B cell (primary cell): Measurements from ENCODE around the gene PIK3R4. TPM values are rescaled to one million over a fixed set of nuclear protein-coding genes. Genes with fewer than 3 reads are reported as not detected.
A peak's percentile ranks its signal among the peaks of the same experiment; 100 is the strongest.

Source experiments
- ATAC-seq: fragments of 200-7000 bp; cut with Tn5 transposase; one replicate; pipeline ENCODE4 v1.10.0; 2021; ENCODE audit warnings: low read depth, mild to moderate bottlenecking, moderate number of reproducible peaks, moderate library complexity
- CTCF ChIA-PET: fragments of 350-600 bp; sonication (Branson Sonifier 250); formaldehyde crosslinking; loops from one replicate; lab custom pipeline; 2021; ENCODE audit warnings: antibody characterized with exemption, inconsistent platforms; lab: Charles Lee
- POLR2A ChIA-PET: fragments of 350-600 bp; sonication (Branson Sonifier 250); formaldehyde crosslinking; loops from one replicate; lab custom pipeline; 2021; ENCODE audit warnings: antibody characterized with exemption; lab: Charles Lee
- DNase-seq: peaks from one replicate; pipeline ENCODE4 v3.0.0; 2013
- H2AFZ ChIP-seq: 2 replicates; pipeline ENCODE4 v1.6.1; 2012; ENCODE audit warnings: mild to moderate bottlenecking, low read depth, low read length; ENCODE audit not compliant: insufficient read depth, poor library complexity, severe bottlenecking
- H3K27ac ChIP-seq, 2 donors: 1 replicate in 1 of 2; 2 replicates in 1 of 2; pipeline ENCODE4 v1.5.1; 2012 to 2013; ENCODE audit warnings: low read length in 2 of 2, mild to moderate bottlenecking in 2 of 2, moderate library complexity in 1 of 2
- H3K27me3 ChIP-seq, 4 experiments: fragments of 200-600 bp in 1 of 4; sonication (generic) in 1 of 4; replicated peaks in 1 of 4; 1 replicate in 2 of 4; 2 replicates in 2 of 4; pipeline versions ENCODE4 v1.6.1 to v1.7.0; 2013 to 2016; ENCODE audit warnings: low read length in 3 of 4, mild to moderate bottlenecking in 2 of 4, mixed read lengths in 1 of 4, moderate library complexity in 1 of 4; ENCODE audit not compliant: insufficient read depth in 4 of 4, control insufficient read depth in 3 of 4; ENCODE audit errors: control extremely low read depth in 1 of 4
- H3K36me3 ChIP-seq, 2 experiments: replicated peaks in 1 of 2; 1 replicate in 1 of 2; 2 replicates in 1 of 2; pipeline versions ENCODE4 v1.6.1 to v1.7.1; 2013; ENCODE audit warnings: low read length in 1 of 2; ENCODE audit not compliant: insufficient read depth in 2 of 2, control insufficient read depth in 1 of 2; ENCODE audit errors: control extremely low read depth in 1 of 2, extremely low read depth in 1 of 2
- H3K4me1 ChIP-seq, 2 donors: fragments of 200-600 bp in 1 of 2; sonication (generic) in 1 of 2; 1 replicate in 1 of 2; 2 replicates in 1 of 2; pipeline versions ENCODE4 v1.5.1 to v1.6.1; 2013 to 2017; ENCODE audit warnings: low read length in 2 of 2; ENCODE audit not compliant: control insufficient read depth in 2 of 2, insufficient read depth in 2 of 2
- H3K4me2 ChIP-seq: replicated peaks from 2 replicates; pipeline ENCODE3; 2012; ENCODE audit warnings: mild to moderate bottlenecking, low read depth, low read length; ENCODE audit not compliant: poor library complexity, severe bottlenecking
- H3K4me3 ChIP-seq, 5 experiments: fragments of 200-600 bp in 1 of 5; sonication (generic) in 1 of 5; 1 replicate in 3 of 5; 2 replicates in 2 of 5; pipeline versions ENCODE4 v1.5.1 to v1.7.0; 2011 to 2016; ENCODE audit warnings: low read length in 4 of 5, mild to moderate bottlenecking in 4 of 5, low read depth in 2 of 5, control low read depth in 1 of 5, moderate library complexity in 1 of 5; ENCODE audit not compliant: insufficient read depth in 1 of 5; ENCODE audit errors: control extremely low read depth in 1 of 5, extremely low read depth in 1 of 5
- H3K79me2 ChIP-seq: fragments of 200-600 bp; sonication (generic); one replicate; pipeline ENCODE4 v1.6.0; 2016; ENCODE audit warnings: low read length; ENCODE audit not compliant: control insufficient read depth, insufficient read depth
- H3K9ac ChIP-seq: fragments of 200-600 bp; sonication (generic); 2 replicates; pipeline ENCODE4 v1.6.1; 2017; ENCODE audit warnings: mild to moderate bottlenecking, low read length, moderate library complexity
- H3K9me3 ChIP-seq, 3 donors: one replicate each; pipeline versions ENCODE4 v1.6.1 to v1.7.1; 2013; ENCODE audit warnings: low read length in 2 of 3; ENCODE audit not compliant: control insufficient read depth in 2 of 3, insufficient read depth in 1 of 3; ENCODE audit errors: control extremely low read depth in 1 of 3
- H4K20me1 ChIP-seq: 2 replicates; pipeline ENCODE4 v1.6.0; 2012; ENCODE audit warnings: mild to moderate bottlenecking, low read length; ENCODE audit not compliant: insufficient read depth, control insufficient read depth, poor library complexity, severe bottlenecking
- H3K27ac Mint-ChIP-seq: one replicate; pipeline ENCODE4 v1.8.0; 2021; ENCODE audit warnings: mixed read lengths
- H3K27me3 Mint-ChIP-seq: one replicate; pipeline ENCODE4 v1.8.0; 2021; ENCODE audit warnings: mixed read lengths
- H3K4me1 Mint-ChIP-seq: one replicate; pipeline ENCODE4 v1.8.0; 2021; ENCODE audit warnings: mixed read lengths
- H3K4me3 Mint-ChIP-seq: one replicate; pipeline ENCODE4 v1.8.0; 2021; ENCODE audit warnings: mixed read lengths
- H3K9me3 Mint-ChIP-seq: one replicate; pipeline ENCODE4 v1.8.0; 2022; ENCODE audit warnings: mixed read lengths; ENCODE audit not compliant: insufficient read depth
- EZH2 ChIP-seq: IDR thresholded peaks from 2 replicates; pipeline ENCODE4 v1.6.1; 2012; ENCODE audit warnings: borderline replicate concordance, low read depth, mild to moderate bottlenecking, moderate library complexity, low read length; ENCODE audit not compliant: insufficient read depth, poor library complexity, severe bottlenecking
- WGBS: methylation state at CpG from one replicate; pipeline ENCODE4 v1.1.5; 2013; ENCODE audit warnings: missing lambda C conversion rate; ENCODE audit not compliant: insufficient coverage; 5-methylcytosine and 5-hydroxymethylcytosine counted together
- intact Hi-C: fragments of 100-400 bp; cut with micrococcal nuclease; formaldehyde crosslinking; loops from one replicate; pipeline ENCODE4 v1.10.0; 2022
- polyA plus RNA-seq: library from polyadenylated mRNA; depleted of rRNA; stranded (reverse); fragments of >200 nt; gene quantifications from 2 replicates; pipeline ENCODE4 v1.2.3, GENCODE V29; 2012
- total RNA-seq, 2 donors: library from RNA; stranded (reverse); fragments of 120-200 nt in 1 of 2; gene quantifications; 1 replicate in 1 of 2; 2 replicates in 1 of 2; pipeline versions ENCODE4 v1.2.3 to v1.2.4, GENCODE V29; 2013 to 2022
- TF ChIP-seq, protein P1 (sequence below): fragments of 200-600 bp; IDR thresholded peaks from one replicate; pipeline ENCODE4 v1.8.0; 2022; ENCODE audit warnings: antibody characterized with exemption, mild to moderate bottlenecking

The PIK3R4 gene
- total and polyA plus RNA-seq, 2 donors (not counting 1 experiment from before 2014, with no cell fraction given), result 23.9 to 27.1 TPM

DNA sequence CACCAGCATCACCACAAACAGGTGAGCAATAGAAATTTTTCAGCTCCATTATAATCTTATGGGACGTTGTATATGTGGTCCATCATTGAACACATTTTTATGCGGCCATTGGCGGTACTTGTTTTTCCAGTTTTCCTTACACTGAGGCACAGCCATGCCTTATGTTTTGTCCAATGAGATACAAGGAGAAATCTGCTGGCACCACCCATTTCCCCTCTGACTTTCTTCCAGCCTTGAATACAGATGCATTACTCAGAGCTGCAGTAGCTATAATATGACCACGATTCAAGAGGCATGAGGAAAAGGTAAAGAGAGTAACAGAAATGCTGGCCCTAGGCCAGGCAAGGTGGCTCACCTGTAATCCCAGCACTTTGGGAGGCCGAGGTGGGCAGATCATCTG is 9.0 kb upstream of the PIK3R4 start:
- 100% methylated on average over 3 of the region's 5 CpGs for WGBS
- H3K27me3 ChIP-seq, result no peaks in the 10 kb centered on the region
- DNase-seq (no peak), ATAC-seq (no peak)
- no peaks in the 10 kb centered on the region for H3K79me2 ChIP-seq
- Mint-ChIP-seq H3K4me1 (no peaks in the 10 kb centered on the region), H3K27me3 (no peaks in the 10 kb centered on the region), H3K4me3 (no peak overlapping the region), H3K9me3 (no peaks in the 10 kb centered on the region), H3K27ac (no peak overlapping the region)
- no peak overlapping the region for H3K4me3 ChIP-seq
- no peaks in the 10 kb centered on the region for H3K4me1 ChIP-seq
- no peak overlapping the region for H3K4me2 ChIP-seq
- H2AFZ ChIP-seq, result no peak overlapping the region
- no peaks in the 10 kb centered on the region for H4K20me1 ChIP-seq
- TF ChIP-seq, protein P1, sequence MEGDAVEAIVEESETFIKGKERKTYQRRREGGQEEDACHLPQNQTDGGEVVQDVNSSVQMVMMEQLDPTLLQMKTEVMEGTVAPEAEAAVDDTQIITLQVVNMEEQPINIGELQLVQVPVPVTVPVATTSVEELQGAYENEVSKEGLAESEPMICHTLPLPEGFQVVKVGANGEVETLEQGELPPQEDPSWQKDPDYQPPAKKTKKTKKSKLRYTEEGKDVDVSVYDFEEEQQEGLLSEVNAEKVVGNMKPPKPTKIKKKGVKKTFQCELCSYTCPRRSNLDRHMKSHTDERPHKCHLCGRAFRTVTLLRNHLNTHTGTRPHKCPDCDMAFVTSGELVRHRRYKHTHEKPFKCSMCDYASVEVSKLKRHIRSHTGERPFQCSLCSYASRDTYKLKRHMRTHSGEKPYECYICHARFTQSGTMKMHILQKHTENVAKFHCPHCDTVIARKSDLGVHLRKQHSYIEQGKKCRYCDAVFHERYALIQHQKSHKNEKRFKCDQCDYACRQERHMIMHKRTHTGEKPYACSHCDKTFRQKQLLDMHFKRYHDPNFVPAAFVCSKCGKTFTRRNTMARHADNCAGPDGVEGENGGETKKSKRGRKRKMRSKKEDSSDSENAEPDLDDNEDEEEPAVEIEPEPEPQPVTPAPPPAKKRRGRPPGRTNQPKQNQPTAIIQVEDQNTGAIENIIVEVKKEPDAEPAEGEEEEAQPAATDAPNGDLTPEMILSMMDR, result no peak
- no peak for TF ChIP-seq EZH2
- H3K36me3 ChIP-seq, result no peaks in the 10 kb centered on the region
- no peaks in the 10 kb centered on the region for H3K9me3 ChIP-seq
- CTCF ChIA-PET, result no interaction called here
- H3K27ac ChIP-seq, result no peak overlapping the region
- H3K9ac ChIP-seq, result no peak overlapping the region
- intact Hi-C loops, result no loop called here
- POLR2A ChIA-PET, result no interaction called here

- Histone ChIP-seq H4K20me1 (no peaks in the 10 kb centered on the region), H3K4me2 (no peak overlapping the region), H3K9me3 (no peaks in the 10 kb centered on the region), H3K4me3 (no peak overlapping the region), H3K79me2 (peaks cover 29% of the 10 kb centered on the region), H3K27me3 (no peaks in the 10 kb centered on the region), H2AFZ (peak overlapping the region; percentile 11), H3K9ac (no peak overlapping the region), H3K27ac (no peak overlapping the region), H3K4me1 (peaks cover 12 to 15% of the 10 kb centered on the region in 2 donors), H3K36me3 (peaks cover 0 to 7% of the 10 kb centered on the region in 2 experiments)
- no peaks in the 10 kb centered on the region for H3K9me3 Mint-ChIP-seq
- H3K27me3 Mint-ChIP-seq, result no peaks in the 10 kb centered on the region
- H3K4me1 Mint-ChIP-seq, result peaks cover 18% of the 10 kb centered on the region
- no peak overlapping the region for H3K4me3 Mint-ChIP-seq
- ChIA-PET CTCF (interaction anchor here (1.2 to 2.4 kb wide), 2 partner anchors 10 to 144 kb away, joined by 3 to 9 read pairs; partner anchors contain the start of gene ATP2C1), POLR2A (no interaction called here)
- DNase-seq (no peak), ATAC-seq (no peak)
- no peak overlapping the region for H3K27ac Mint-ChIP-seq
- intact Hi-C loops, result loop anchor here (5.0 to 10.0 kb wide), 2 partner anchors 634 to 1668 kb away; partner anchors contain the start of gene DNAJC13
- TF ChIP-seq EZH2, result no peak
- TF ChIP-seq, protein P1, result no peak
- 100% methylated on average over 1 of the region's 1 CpG for WGBS
Observed at GRCh38 chr3:130748981-130749380, 2.4 kb upstream of the PIK3R4 start.
